GM23248 (cell line): ENCODE results near the gene ANXA5. TPM values are rescaled to one million over a fixed set of nuclear protein-coding genes. Genes with fewer than 3 reads are reported as not detected.
"Not testable (repeated sequence)": the region's sequence is repeated elsewhere in the genome, so short reads cannot be mapped to it uniquely, and the experiment has no call there.

Source experiments
- DNase-seq: peaks from one replicate; pipeline ENCODE4 v3.0.0-alpha.2; 2015
- H2AFZ ChIP-seq: fragments of 200-600 bp; sonication (generic); 2 replicates; pipeline ENCODE4 v1.6.1; 2016; ENCODE audit warnings: antibody characterized with exemption
- H3F3A ChIP-seq: fragments of 200-600 bp; sonication (generic); 2 replicates; pipeline ENCODE4 v1.6.1; 2016; ENCODE audit warnings: mild to moderate bottlenecking, antibody characterized with exemption, mixed run types; ENCODE audit not compliant: insufficient read depth
- H3K27ac ChIP-seq: fragments of 200-600 bp; sonication (generic); 2 replicates; pipeline ENCODE4 v1.5.1; 2016; ENCODE audit warnings: mild to moderate bottlenecking
- H3K27me3 ChIP-seq: fragments of 200-600 bp; sonication (generic); replicated peaks from 2 replicates; pipeline ENCODE4 v1.6.1; 2016; ENCODE audit warnings: mild to moderate bottlenecking; ENCODE audit not compliant: insufficient read depth
- H3K36me3 ChIP-seq: fragments of 200-600 bp; sonication (generic); 2 replicates; pipeline ENCODE4 v1.6.1; 2016; ENCODE audit warnings: low read depth, mild to moderate bottlenecking
- H3K4me1 ChIP-seq: fragments of 200-600 bp; sonication (generic); 2 replicates; pipeline ENCODE4 v1.6.1; 2016; ENCODE audit warnings: mild to moderate bottlenecking; ENCODE audit not compliant: insufficient read depth
- H3K4me2 ChIP-seq: fragments of 200-600 bp; sonication (generic); one replicate; pipeline ENCODE4 v1.6.1; 2016; ENCODE audit warnings: mild to moderate bottlenecking; ENCODE audit not compliant: unreplicated experiment
- H3K4me3 ChIP-seq: fragments of 200-600 bp; sonication (generic); 2 replicates; pipeline ENCODE4 v1.5.1; 2016; ENCODE audit warnings: mild to moderate bottlenecking
- H3K79me2 ChIP-seq: fragments of 200-600 bp; sonication (generic); 2 replicates; pipeline ENCODE4 v1.6.1; 2016; ENCODE audit warnings: mild to moderate bottlenecking; ENCODE audit not compliant: insufficient read depth
- H3K9ac ChIP-seq: fragments of 200-600 bp; sonication (generic); 2 replicates; pipeline ENCODE4 v1.6.1; 2016; ENCODE audit warnings: mild to moderate bottlenecking
- H3K9me2 ChIP-seq: fragments of 200-600 bp; sonication (generic); 2 replicates; pipeline ENCODE4 v1.6.1; 2016; ENCODE audit warnings: mixed run types, mild to moderate bottlenecking, moderate library complexity; ENCODE audit not compliant: insufficient read depth
- H3K9me3 ChIP-seq: fragments of 200-600 bp; sonication (generic); one replicate; pipeline ENCODE4 v1.6.1; 2017; ENCODE audit warnings: low read depth
- H4K20me1 ChIP-seq: fragments of 200-600 bp; sonication (generic); 2 replicates; pipeline ENCODE4 v1.6.0; 2016; ENCODE audit not compliant: insufficient read depth
- EZH2 ChIP-seq: fragments of 200-600 bp; sonication (generic); IDR thresholded peaks from 2 replicates; pipeline ENCODE4 v1.6.1; 2018; ENCODE audit warnings: antibody characterized with exemption, mild to moderate bottlenecking; ENCODE audit not compliant: insufficient read depth, poor library complexity, severe bottlenecking
- EZH2phosphoT487 ChIP-seq: fragments of 200-600 bp; sonication (generic); IDR thresholded peaks from 2 replicates; pipeline ENCODE4 v1.6.1; 2018; ENCODE audit warnings: antibody characterized with exemption, moderate library complexity, mild to moderate bottlenecking, low read depth; ENCODE audit not compliant: insufficient read depth
- WGBS, 2 experiments: methylation state at CpG; one replicate each; pipeline ENCODE4 v1.1.6; 2015 to 2017; ENCODE audit warnings: low lambda C conversion rate in 2 of 2, low coverage in 1 of 2; ENCODE audit errors: missing lambda C conversion rate in 2 of 2; 5-methylcytosine and 5-hydroxymethylcytosine counted together
- in situ Hi-C: fragments of 300-500 bp; cut with MboI; formaldehyde crosslinking; loops from 2 replicates; pipeline ENCODE4 v1.15.0; 2020
- polyA plus RNA-seq: library from polyadenylated mRNA; unstranded; fragments of >200 nt; fragmentation: Nextera tagmentation; extraction: Ambion mirVana; gene quantifications from 2 replicates; pipeline ENCODE4 v1.2.1, GENCODE V29; 2016
- total RNA-seq: library from RNA; depleted of rRNA; stranded (reverse); fragments of >200 nt; shearing (Covaris generic); gene quantifications from 2 replicates; pipeline ENCODE4 v1.2.3, GENCODE V29; 2014

ANXA5 gene
- total and polyA plus RNA-seq, 2 experiments from 2014 or later = 1,082 to 1,730 TPM

DNA sequence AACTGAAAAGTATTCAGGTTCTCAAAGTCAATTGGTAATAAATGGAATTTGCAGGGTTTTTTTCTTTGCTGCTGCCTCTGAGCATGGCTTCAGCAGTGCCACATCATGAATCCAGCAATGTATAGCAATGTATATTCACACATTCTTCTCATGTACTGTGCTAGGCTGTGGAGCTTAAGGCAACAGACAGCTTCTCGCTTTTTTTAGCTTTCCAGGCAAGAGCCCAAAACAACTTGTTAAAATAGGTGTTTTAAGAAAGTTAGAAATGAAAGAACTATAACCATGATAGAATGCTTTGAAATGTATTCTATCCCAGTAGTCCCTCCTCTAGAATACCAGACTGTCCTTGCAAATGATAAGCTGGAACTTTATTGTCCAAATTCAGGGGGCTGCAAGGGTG is 37.8 kb upstream of the ANXA5 start:
- Histone ChIP-seq H3K27me3 (no peaks in the 10 kb centered on the region), H3K27ac (no peak overlapping the region), H3F3A (no peaks in the 10 kb centered on the region), H3K4me1 (peaks cover 3% of the 10 kb centered on the region; the same call in 1 of the 2 replicates), H2AFZ (0 out of 2 replicates have a peak overlapping the region, but pooled peaks have one; percentile 0), H3K79me2 (no peaks in the 10 kb centered on the region), H3K9me2 (no peaks in the 10 kb centered on the region), H3K9me3 (no peaks in the 10 kb centered on the region), H3K4me3 (no peak overlapping the region), H3K9ac (no peak overlapping the region), H3K4me2 (no peak overlapping the region), H4K20me1 (no peaks in the 10 kb centered on the region), H3K36me3 (no peaks in the 10 kb centered on the region)
- no peak for TF ChIP-seq EZH2
- TF ChIP-seq EZH2phosphoT487 = no peak
- 96 to 100% methylated on average over 1 of the region's 1 CpG for WGBS, 2 experiments
- no peak for DNase-seq
- in situ Hi-C loops = loop anchor here (10.0 kb wide), 2 partner anchors 250 to 280 kb away; no protein-coding TSS in a partner anchor

DNA sequence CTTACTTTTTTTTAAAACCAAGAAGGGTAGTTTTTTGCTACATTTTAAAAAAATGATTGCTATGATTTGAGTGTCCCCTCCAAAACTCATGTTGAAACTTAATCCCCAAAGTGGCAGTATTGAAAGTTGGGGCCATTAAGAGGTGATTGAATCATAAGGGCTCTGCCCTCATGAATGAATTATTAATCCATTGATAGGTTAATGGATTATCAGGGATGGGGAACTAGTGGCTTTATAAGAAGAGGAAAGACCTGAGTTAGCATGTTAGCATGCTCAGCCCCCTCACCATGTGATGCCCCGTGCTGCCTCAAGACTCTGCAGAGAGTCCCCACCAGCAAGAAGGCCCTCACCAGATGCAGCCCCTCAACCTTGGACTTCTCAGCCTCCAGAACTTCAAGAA is 37.2 kb upstream of the ANXA5 start:
- H3K27me3 ChIP-seq = no peaks in the 10 kb centered on the region
- no peak overlapping the region for H2AFZ ChIP-seq
- DNase-seq = no peak
- in situ Hi-C loops = loop anchor here (10.0 kb wide), 2 partner anchors 249 to 279 kb away; no protein-coding TSS in a partner anchor
- no peak overlapping the region for H3K27ac ChIP-seq
- TF ChIP-seq EZH2phosphoT487 (no peak), EZH2 (no peak)
- H3K4me2 ChIP-seq = no peak overlapping the region
- peaks cover 7% of the 10 kb centered on the region for H3K4me1 ChIP-seq
- no peaks in the 10 kb centered on the region for H3K36me3 ChIP-seq
- 94 to 100% methylated on average over 1 of the region's 1 CpG for WGBS, 2 experiments
- H3K9me3 ChIP-seq = no peaks in the 10 kb centered on the region
- no peaks in the 10 kb centered on the region for H4K20me1 ChIP-seq
- no peak overlapping the region for H3K4me3 ChIP-seq
- no peaks in the 10 kb centered on the region for H3K9me2 ChIP-seq
- no peaks in the 10 kb centered on the region for H3F3A ChIP-seq
- H3K9ac ChIP-seq = no peak overlapping the region
- no peaks in the 10 kb centered on the region for H3K79me2 ChIP-seq

DNA sequence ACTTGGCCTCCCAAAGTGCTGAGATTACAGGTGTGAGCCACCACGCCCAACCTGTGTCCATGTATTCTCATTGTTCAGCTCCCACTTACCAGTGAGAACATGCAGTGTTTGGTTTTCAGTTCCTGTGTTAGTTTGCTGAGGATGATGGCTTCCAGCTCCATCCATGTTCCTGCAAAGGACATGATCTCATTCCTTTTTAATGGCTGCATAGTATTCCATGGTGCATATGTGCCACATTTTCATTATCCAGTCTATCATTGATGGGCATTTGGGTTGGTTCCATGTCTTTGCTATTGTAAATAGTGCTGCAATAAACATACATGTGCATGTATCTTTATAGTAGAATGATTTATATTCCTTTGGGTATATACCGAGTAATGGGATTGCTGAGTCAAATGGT is 33.0 kb upstream of the ANXA5 start:
- not testable (repeated sequence) for H3K9me2 ChIP-seq

GRCh38 chr4:121728798-121729226 is 32.0 kb upstream of the ANXA5 start:
- Histone ChIP-seq H3K36me3 (no peaks in the 10 kb centered on the region), H3F3A (peaks cover 19% of the 10 kb centered on the region), H3K4me1 (peaks cover 23% of the 10 kb centered on the region), H3K27me3 (no peaks in the 10 kb centered on the region), H2AFZ (no peak overlapping the region), H3K9me3 (no peaks in the 10 kb centered on the region), H3K9me2 (no peaks in the 10 kb centered on the region), H4K20me1 (no peaks in the 10 kb centered on the region), H3K9ac (peak overlapping the region; percentile 74), H3K4me3 (no peak overlapping the region), H3K27ac (peak overlapping the region; percentile 97), H3K79me2 (no peaks in the 10 kb centered on the region), H3K4me2 (peak overlapping the region; percentile 71)
- TF ChIP-seq EZH2 (no peak), EZH2phosphoT487 (no peak)
- in situ Hi-C loops = no loop called here
- peak; percentile 86 for DNase-seq
- WGBS, 2 experiments = 5 to 6% methylated on average over 3 of the region's 3 CpGs

More for the DNA sequence above, 33.0 kb upstream of the ANXA5 start:
- H3K27me3 ChIP-seq, H3K27ac ChIP-seq, H3K9ac ChIP-seq, H3K36me3 ChIP-seq, DNase-seq, H3K9me3 ChIP-seq, H3K4me3 ChIP-seq, H2AFZ ChIP-seq, H4K20me1 ChIP-seq, H3K79me2 ChIP-seq, H3K4me2 ChIP-seq: not testable (repeated sequence)
- Histone ChIP-seq H3K4me1 (peaks cover 23% of the 10 kb centered on the region), H3F3A (peaks cover 19% of the 10 kb centered on the region)
- 95 to 98% methylated on average over 2 of the region's 2 CpGs for WGBS, 2 experiments
- in situ Hi-C loops = loop anchor here (10.0 kb wide), 2 partner anchors 245 to 275 kb away; no protein-coding TSS in a partner anchor

DNA sequence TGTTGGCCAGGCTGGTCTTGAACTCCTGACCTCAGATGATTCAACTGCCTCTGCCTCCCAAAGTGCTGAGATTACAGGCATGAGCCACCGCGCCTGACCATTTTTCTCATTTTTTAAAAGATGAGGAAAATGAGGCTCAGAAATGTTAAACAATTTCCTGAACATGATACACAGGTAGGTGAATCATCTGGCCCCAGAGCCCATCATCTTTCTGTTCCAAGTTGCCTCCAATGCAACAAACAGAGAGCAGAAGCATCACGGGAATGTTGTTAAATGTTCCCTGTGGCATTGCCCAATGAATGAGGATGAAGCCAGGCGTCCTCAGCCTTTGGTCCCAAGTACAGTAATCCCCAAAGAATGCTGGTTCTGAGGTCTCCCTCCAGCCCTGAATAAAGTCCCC is 31.3 kb upstream of the ANXA5 start:
- Histone ChIP-seq H4K20me1 (no peaks in the 10 kb centered on the region), H3K9me2 (no peaks in the 10 kb centered on the region), H3K79me2 (no peaks in the 10 kb centered on the region), H3K4me2 (peak overlapping the region; percentile 71), H2AFZ (no peak overlapping the region), H3K27ac (peak overlapping the region; percentile 97), H3K36me3 (no peaks in the 10 kb centered on the region), H3K9ac (peak overlapping the region; percentile 74), H3K27me3 (no peaks in the 10 kb centered on the region), H3F3A (peaks cover 19% of the 10 kb centered on the region), H3K9me3 (no peaks in the 10 kb centered on the region), H3K4me1 (peaks cover 23% of the 10 kb centered on the region), H3K4me3 (no peak overlapping the region; the same call in 1 of the 2 replicates)
- DNase-seq = peak; percentile 95
- in situ Hi-C loops = no loop called here
- TF ChIP-seq EZH2 = no peak
- TF ChIP-seq EZH2phosphoT487 = no peak
- 1 to 3% methylated on average over 4 of the region's 4 CpGs for WGBS, 2 experiments
